Measurements from ENCODE around the gene CIB2.

CIB2 gene

GRCh38 chr15:78093242-78094020 lies 37.8 kb downstream of the CIB2 start:
- no peaks in the 10 kb centered on the region for H3K4me1 ChIP-seq (ENCODE audit: control insufficient read depth, insufficient read depth, low read length)
- H3K27me3 ChIP-seq (ENCODE audit: control insufficient read depth, insufficient read depth, low read length), result peaks cover 5% of the 10 kb centered on the region
- no peak overlapping the region for H3K4me3 ChIP-seq (ENCODE audit: low read depth, low read length)
- no peak overlapping the region for H3K9ac ChIP-seq (ENCODE audit: low read depth, low read length)
- H3K36me3 ChIP-seq (ENCODE audit: control insufficient read depth, insufficient read depth, low read length), result no peaks in the 10 kb centered on the region
- no peaks in the 10 kb centered on the region for H3K9me3 ChIP-seq (ENCODE audit: control insufficient read depth, insufficient read depth, low read length)
- no peak overlapping the region for H3K27ac ChIP-seq (ENCODE audit: low read depth, low read length)

- Histone ChIP-seq H3K4me3 (ENCODE audit: low read depth, low read length) (no peak within 1 kb of the TSS), H3K27ac (ENCODE audit: low read depth, low read length) (no peak within 1 kb of the TSS)
Observed at GRCh38 chr15:78092261-78093041, 38.8 kb downstream of the CIB2 start, which contains the start of gene SH2D7. SH2D7 (plus strand) TSS chr15:78092561; CDS start chr15:78092585, 24 bp downstream.

GRCh38 chr15:78090422-78091063 lies 40.7 kb downstream of the CIB2 start:
- Histone ChIP-seq H3K4me1 (ENCODE audit: control insufficient read depth, insufficient read depth, low read length) (no peaks in the 10 kb centered on the region), H3K27ac (ENCODE audit: low read depth, low read length) (no peak overlapping the region), H3K36me3 (ENCODE audit: control insufficient read depth, insufficient read depth, low read length) (no peaks in the 10 kb centered on the region), H3K4me3 (ENCODE audit: low read depth, low read length) (no peak overlapping the region), H3K27me3 (ENCODE audit: control insufficient read depth, insufficient read depth, low read length) (peaks cover 5% of the 10 kb centered on the region), H3K9me3 (ENCODE audit: control insufficient read depth, insufficient read depth, low read length) (no peaks in the 10 kb centered on the region), H3K9ac (ENCODE audit: low read depth, low read length) (no peak overlapping the region)

More at GRCh38 chr15:78092261-78093041, 38.8 kb downstream of the CIB2 start, which contains the start of gene SH2D7:
- no peak within 1 kb of the TSS for H3K9ac ChIP-seq (ENCODE audit: low read depth, low read length)
- H3K9me3 ChIP-seq (ENCODE audit: control insufficient read depth, insufficient read depth, low read length), result no peaks in the 10 kb centered on the region
- H3K27me3 ChIP-seq (ENCODE audit: control insufficient read depth, insufficient read depth, low read length), result peaks cover 5% of the 10 kb centered on the region
- no peaks in the 10 kb centered on the region for H3K4me1 ChIP-seq (ENCODE audit: control insufficient read depth, insufficient read depth, low read length)
- H3K36me3 ChIP-seq (ENCODE audit: control insufficient read depth, insufficient read depth, low read length), result no peaks in the 10 kb centered on the region

- Histone ChIP-seq H3K27me3 (ENCODE audit: control insufficient read depth, insufficient read depth, low read length) (no peaks in the 10 kb centered on the region; the same call in 1 of the 2 replicates), H3K27ac (ENCODE audit: low read depth, low read length) (no peak overlapping the region), H3K9ac (ENCODE audit: low read depth, low read length) (no peak overlapping the region), H3K36me3 (ENCODE audit: control insufficient read depth, insufficient read depth, low read length) (no peaks in the 10 kb centered on the region), H3K4me1 (ENCODE audit: control insufficient read depth, insufficient read depth, low read length) (no peaks in the 10 kb centered on the region), H3K4me3 (ENCODE audit: low read depth, low read length) (no peak overlapping the region), H3K9me3 (ENCODE audit: control insufficient read depth, insufficient read depth, low read length) (no peaks in the 10 kb centered on the region)
Observed at GRCh38 chr15:78088773-78089080, 42.5 kb downstream of the CIB2 start.

- Histone ChIP-seq H3K4me1 (ENCODE audit: control insufficient read depth, insufficient read depth, low read length) (no peaks in the 10 kb centered on the region), H3K9ac (ENCODE audit: low read depth, low read length) (no peak overlapping the region), H3K4me3 (ENCODE audit: low read depth, low read length) (no peak overlapping the region), H3K9me3 (ENCODE audit: control insufficient read depth, insufficient read depth, low read length) (no peaks in the 10 kb centered on the region), H3K36me3 (ENCODE audit: control insufficient read depth, insufficient read depth, low read length) (no peaks in the 10 kb centered on the region), H3K27me3 (ENCODE audit: control insufficient read depth, insufficient read depth, low read length) (no peaks in the 10 kb centered on the region; the same call in 1 of the 2 replicates), H3K27ac (ENCODE audit: low read depth, low read length) (no peak overlapping the region)
Observed at GRCh38 chr15:78087951-78088772, 43.1 kb downstream of the CIB2 start.

GRCh38 chr15:78085928-78086327 lies 45.3 kb downstream of the CIB2 start:
- Histone ChIP-seq H3K9ac (ENCODE audit: low read depth, low read length) (no peak overlapping the region), H3K4me3 (ENCODE audit: low read depth, low read length) (no peak overlapping the region), H3K27ac (ENCODE audit: low read depth, low read length) (no peak overlapping the region), H3K27me3 (ENCODE audit: control insufficient read depth, insufficient read depth, low read length) (no peaks in the 10 kb centered on the region; the same call in 1 of the 2 replicates), H3K36me3 (ENCODE audit: control insufficient read depth, insufficient read depth, low read length) (no peaks in the 10 kb centered on the region), H3K4me1 (ENCODE audit: control insufficient read depth, insufficient read depth, low read length) (no peaks in the 10 kb centered on the region), H3K9me3 (ENCODE audit: control insufficient read depth, insufficient read depth, low read length) (no peaks in the 10 kb centered on the region)

- Histone ChIP-seq H3K4me1 (ENCODE audit: control insufficient read depth, insufficient read depth, low read length) (no peaks in the 10 kb centered on the region), H3K9me3 (ENCODE audit: control insufficient read depth, insufficient read depth, low read length) (no peaks in the 10 kb centered on the region), H3K9ac (ENCODE audit: low read depth, low read length) (no peak overlapping the region), H3K4me3 (ENCODE audit: low read depth, low read length) (no peak overlapping the region), H3K36me3 (ENCODE audit: control insufficient read depth, insufficient read depth, low read length) (no peaks in the 10 kb centered on the region), H3K27me3 (ENCODE audit: control insufficient read depth, insufficient read depth, low read length) (no peaks in the 10 kb centered on the region; the same call in 1 of the 2 replicates), H3K27ac (ENCODE audit: low read depth, low read length) (no peak overlapping the region)
Observed at GRCh38 chr15:78084449-78084750, 46.8 kb downstream of the CIB2 start.

GRCh38 chr15:78083687-78084448 lies 47.4 kb downstream of the CIB2 start:
- Histone ChIP-seq H3K9me3 (ENCODE audit: control insufficient read depth, insufficient read depth, low read length) (no peaks in the 10 kb centered on the region), H3K27me3 (ENCODE audit: control insufficient read depth, insufficient read depth, low read length) (no peaks in the 10 kb centered on the region; the same call in 1 of the 2 replicates), H3K4me1 (ENCODE audit: control insufficient read depth, insufficient read depth, low read length) (no peaks in the 10 kb centered on the region), H3K36me3 (ENCODE audit: control insufficient read depth, insufficient read depth, low read length) (no peaks in the 10 kb centered on the region), H3K27ac (ENCODE audit: low read depth, low read length) (no peak overlapping the region), H3K9ac (ENCODE audit: low read depth, low read length) (no peak overlapping the region), H3K4me3 (ENCODE audit: low read depth, low read length) (no peak overlapping the region)

GRCh38 chr15:78083186-78083585 lies 48.1 kb downstream of the CIB2 start:
- Histone ChIP-seq H3K27me3 (ENCODE audit: control insufficient read depth, insufficient read depth, low read length) (no peaks in the 10 kb centered on the region), H3K27ac (ENCODE audit: low read depth, low read length) (no peak overlapping the region), H3K36me3 (ENCODE audit: control insufficient read depth, insufficient read depth, low read length) (no peaks in the 10 kb centered on the region), H3K4me1 (ENCODE audit: control insufficient read depth, insufficient read depth, low read length) (no peaks in the 10 kb centered on the region), H3K9me3 (ENCODE audit: control insufficient read depth, insufficient read depth, low read length) (no peaks in the 10 kb centered on the region), H3K9ac (ENCODE audit: low read depth, low read length) (no peak overlapping the region), H3K4me3 (ENCODE audit: low read depth, low read length) (no peak overlapping the region)

GRCh38 chr15:78082743-78083110 lies 48.5 kb downstream of the CIB2 start:
- no peaks in the 10 kb centered on the region for H3K36me3 ChIP-seq (ENCODE audit: control insufficient read depth, insufficient read depth, low read length)
- H3K9ac ChIP-seq (ENCODE audit: low read depth, low read length), result no peak overlapping the region
- H3K27ac ChIP-seq (ENCODE audit: low read depth, low read length), result no peak overlapping the region
- H3K27me3 ChIP-seq (ENCODE audit: control insufficient read depth, insufficient read depth, low read length), result no peaks in the 10 kb centered on the region
- no peaks in the 10 kb centered on the region for H3K4me1 ChIP-seq (ENCODE audit: control insufficient read depth, insufficient read depth, low read length)
- no peak overlapping the region for H3K4me3 ChIP-seq (ENCODE audit: low read depth, low read length)
- H3K9me3 ChIP-seq (ENCODE audit: control insufficient read depth, insufficient read depth, low read length), result no peaks in the 10 kb centered on the region

Measured in HUES48 (cell line).